ENCODE measurements around the gene SCRN1.

The SCRN1 gene

DNA sequence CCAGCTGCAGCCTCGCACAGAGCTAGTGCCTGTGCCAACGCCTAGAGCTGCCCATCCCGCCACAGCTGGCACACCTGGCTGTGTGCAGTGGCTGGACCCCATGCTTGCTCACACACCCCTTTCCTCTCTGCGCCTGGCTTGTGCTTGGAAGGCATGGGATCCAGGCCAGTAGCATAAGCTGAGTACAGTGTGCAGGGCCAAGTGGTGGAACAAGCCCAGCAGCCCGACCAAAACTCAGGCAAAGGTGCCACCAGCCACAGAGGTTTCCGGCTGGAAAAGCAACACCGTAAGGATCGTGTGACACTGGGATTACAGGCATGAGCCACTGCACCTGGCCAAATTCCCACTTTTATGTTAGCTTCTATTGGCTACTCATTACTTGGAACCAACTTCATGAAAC, 38.4 kb downstream of the SCRN1 start:
- no peak overlapping the region for H3K27ac ChIP-seq (ENCODE audit: low read length)
- no peaks in the 10 kb centered on the region for H3F3A ChIP-seq (ENCODE audit: insufficient read depth, low read length)
- no peak overlapping the region for H3K9ac ChIP-seq (ENCODE audit: low read length)
- no peaks in the 10 kb centered on the region for H3K9me3 ChIP-seq (replicated peaks; ENCODE audit: insufficient read depth, low read length)
- no peak overlapping the region for H3K4me2 ChIP-seq (ENCODE audit: low read depth, low read length)
- H3K79me2 ChIP-seq (ENCODE audit: low read length) = no peaks in the 10 kb centered on the region
- H3K36me3 ChIP-seq (replicated peaks; ENCODE audit: insufficient read depth, low read length) = no peaks in the 10 kb centered on the region
- no peaks in the 10 kb centered on the region for H4K20me1 ChIP-seq (ENCODE audit: insufficient read depth, low read length)
- no peak overlapping the region for H3K4me3 ChIP-seq (ENCODE audit: low read length)
- H3K9me2 ChIP-seq (replicated peaks; ENCODE audit: insufficient read depth, low read length) = no peaks in the 10 kb centered on the region
- no peaks in the 10 kb centered on the region for H3K27me3 ChIP-seq (replicated peaks; ENCODE audit: insufficient read depth, low read length)
- H2AFZ ChIP-seq (ENCODE audit: low read length) = no peak overlapping the region
- H3K4me1 ChIP-seq (ENCODE audit: low read length) = no peaks in the 10 kb centered on the region
- no peak for DNase-seq
- TF ChIP-seq CTCF (IDR thresholded peaks at IDR 0.05; ENCODE audit: low read length) (no peak), EZH2 (optimal IDR thresholded peaks at IDR 0.05; ENCODE audit: low read depth, low read length) (no peak), EZH2phosphoT487 (IDR thresholded peaks at IDR 0.05; ENCODE audit: low read length) (no peak)

- Histone ChIP-seq H3K9ac (ENCODE audit: low read length) (no peak overlapping the region), H3K27me3 (replicated peaks; ENCODE audit: insufficient read depth, low read length) (no peaks in the 10 kb centered on the region), H3K36me3 (replicated peaks; ENCODE audit: insufficient read depth, low read length) (no peaks in the 10 kb centered on the region), H4K20me1 (ENCODE audit: insufficient read depth, low read length) (no peaks in the 10 kb centered on the region), H3K9me3 (replicated peaks; ENCODE audit: insufficient read depth, low read length) (no peaks in the 10 kb centered on the region), H3K79me2 (ENCODE audit: low read length) (no peaks in the 10 kb centered on the region), H2AFZ (ENCODE audit: low read length) (no peak overlapping the region), H3K4me3 (ENCODE audit: low read length) (no peak overlapping the region), H3K27ac (ENCODE audit: low read length) (no peak overlapping the region), H3K9me2 (replicated peaks; ENCODE audit: insufficient read depth, low read length) (no peaks in the 10 kb centered on the region), H3K4me1 (ENCODE audit: low read length) (no peaks in the 10 kb centered on the region), H3K4me2 (ENCODE audit: low read depth, low read length) (no peak overlapping the region), H3F3A (ENCODE audit: insufficient read depth, low read length) (no peaks in the 10 kb centered on the region)
- TF ChIP-seq EZH2phosphoT487 (IDR thresholded peaks at IDR 0.05; ENCODE audit: low read length) (no peak), EZH2 (optimal IDR thresholded peaks at IDR 0.05; ENCODE audit: low read depth, low read length) (no peak), CTCF (IDR thresholded peaks at IDR 0.05; ENCODE audit: low read length) (no peak)
- no peak for DNase-seq
Observed at GRCh38 chr7:29950480-29950879, 39.1 kb downstream of the SCRN1 start.

GRCh38 chr7:29948587-29948986, 41.0 kb downstream of the SCRN1 start:
- no peak overlapping the region for H3K27ac ChIP-seq (ENCODE audit: low read length)
- no peaks in the 10 kb centered on the region for H3K36me3 ChIP-seq (replicated peaks; ENCODE audit: insufficient read depth, low read length)
- H3K79me2 ChIP-seq (ENCODE audit: low read length) = no peaks in the 10 kb centered on the region
- no peak overlapping the region for H3K4me2 ChIP-seq (ENCODE audit: low read depth, low read length)
- no peak overlapping the region for H2AFZ ChIP-seq (ENCODE audit: low read length)
- DNase-seq = no peak
- H3F3A ChIP-seq (ENCODE audit: insufficient read depth, low read length) = no peaks in the 10 kb centered on the region
- no peak overlapping the region for H3K4me3 ChIP-seq (ENCODE audit: low read length)
- no peak overlapping the region for H3K9ac ChIP-seq (ENCODE audit: low read length)
- H3K9me3 ChIP-seq (replicated peaks; ENCODE audit: insufficient read depth, low read length) = no peaks in the 10 kb centered on the region
- no peaks in the 10 kb centered on the region for H3K9me2 ChIP-seq (replicated peaks; ENCODE audit: insufficient read depth, low read length)
- no peaks in the 10 kb centered on the region for H3K4me1 ChIP-seq (ENCODE audit: low read length)
- no peaks in the 10 kb centered on the region for H4K20me1 ChIP-seq (ENCODE audit: insufficient read depth, low read length)
- TF ChIP-seq CTCF (IDR thresholded peaks at IDR 0.05; ENCODE audit: low read length) = no peak
- no peak for TF ChIP-seq EZH2 (optimal IDR thresholded peaks at IDR 0.05; ENCODE audit: low read depth, low read length)
- TF ChIP-seq EZH2phosphoT487 (IDR thresholded peaks at IDR 0.05; ENCODE audit: low read length) = no peak
- no peaks in the 10 kb centered on the region for H3K27me3 ChIP-seq (replicated peaks; ENCODE audit: insufficient read depth, low read length)
